WTC11 (cell line): Measurements from ENCODE around the gene KLHL12. TPM values are rescaled to one million over a fixed set of nuclear protein-coding genes. Genes with fewer than 3 reads are reported as not detected.
"Not testable (repeated sequence)": the region's sequence is repeated elsewhere in the genome, so short reads cannot be mapped to it uniquely, and the experiment has no call there.

Experiments
- ATAC-seq: fragments of 200-7000 bp; cut with Tn5 transposase; 2 replicates; pipeline ENCODE4 v1.10.0; 2021; ENCODE audit warnings: mild to moderate bottlenecking, moderate library complexity
- CTCF ChIA-PET: fragments of 300-600 bp; sonication (Branson Sonifier 250); formaldehyde crosslinking; loops from one replicate; lab custom pipeline; 2021; ENCODE audit warnings: antibody characterized with exemption; lab: Charles Lee
- POLR2A ChIA-PET: fragments of 350-600 bp; sonication (Branson Sonifier 250); formaldehyde crosslinking; loops from one replicate; lab custom pipeline; 2021; ENCODE audit warnings: antibody characterized with exemption; lab: Charles Lee
- DNase-seq: peaks from one replicate; pipeline ENCODE4 v3.0.0; 2021; ENCODE audit warnings: low spot score
- H3K27ac Mint-ChIP-seq: 2 replicates; pipeline ENCODE4 v1.8.0; 2021; ENCODE audit warnings: mixed read lengths
- H3K27me3 Mint-ChIP-seq: 2 replicates; pipeline ENCODE4 v1.8.0; 2021; ENCODE audit warnings: low read depth, mild to moderate bottlenecking, moderate library complexity, mixed read lengths
- H3K36me3 Mint-ChIP-seq: 2 replicates; pipeline ENCODE4 v1.8.0; 2021; ENCODE audit warnings: mixed read lengths
- H3K4me1 Mint-ChIP-seq: 2 replicates; pipeline ENCODE4 v1.8.0; 2022; ENCODE audit warnings: mixed read lengths
- H3K4me3 Mint-ChIP-seq: 2 replicates; pipeline ENCODE4 v1.8.0; 2021; ENCODE audit warnings: mild to moderate bottlenecking, moderate library complexity, mixed read lengths
- H3K9me3 Mint-ChIP-seq: 2 replicates; pipeline ENCODE4 v1.8.0; 2021; ENCODE audit warnings: mixed read lengths
- EMX1 ChIP-seq: fragments of 250-450 bp; sonication (Bioruptor Pico); IDR thresholded peaks from 2 replicates; pipeline ENCODE4 v1.8.0; 2021; ENCODE audit warnings: mild to moderate bottlenecking
- ESRRA ChIP-seq: sonication (generic); formaldehyde crosslinking; IDR thresholded peaks from 2 replicates; pipeline ENCODE4 v1.8.1; 2022; ENCODE audit warnings: mild to moderate bottlenecking, missing genetic modification reagents, borderline replicate concordance
- ETV6 ChIP-seq: sonication (generic); formaldehyde crosslinking; IDR thresholded peaks from 2 replicates; pipeline ENCODE4 v1.8.1; 2022; ENCODE audit warnings: mild to moderate bottlenecking, missing genetic modification reagents
- FOXK1 ChIP-seq: sonication (generic); formaldehyde crosslinking; IDR thresholded peaks from 2 replicates; pipeline ENCODE4 v1.8.0; 2022; ENCODE audit warnings: mild to moderate bottlenecking, moderate library complexity, missing genetic modification reagents
- FOXP1 ChIP-seq: sonication (generic); formaldehyde crosslinking; IDR thresholded peaks from 2 replicates; pipeline ENCODE4 v1.8.0; 2022; ENCODE audit warnings: missing genetic modification reagents, mild to moderate bottlenecking, moderate library complexity, borderline replicate concordance
- GRHL2 ChIP-seq: fragments of 250-450 bp; sonication (Bioruptor Pico); IDR thresholded peaks from 2 replicates; pipeline ENCODE4 v1.8.0; 2022; ENCODE audit warnings: mild to moderate bottlenecking, moderate library complexity; ENCODE audit not compliant: insufficient replicate concordance, severe bottlenecking
- HMGA2 ChIP-seq: fragments of 250-450 bp; sonication (Bioruptor Pico); IDR thresholded peaks from 2 replicates; pipeline ENCODE4 v1.4.0; 2021; ENCODE audit warnings: mild to moderate bottlenecking, moderate library complexity
- JUN ChIP-seq: sonication (generic); formaldehyde crosslinking; IDR thresholded peaks from 2 replicates; pipeline ENCODE4 v1.8.0; 2023; ENCODE audit warnings: mild to moderate bottlenecking, missing genetic modification reagents
- MYBL2 ChIP-seq: sonication (generic); formaldehyde crosslinking; IDR thresholded peaks from 2 replicates; pipeline ENCODE4 v1.8.1; 2023; ENCODE audit warnings: mild to moderate bottlenecking, moderate library complexity, missing genetic modification reagents
- NR2C2 ChIP-seq: sonication (generic); formaldehyde crosslinking; IDR thresholded peaks from 2 replicates; pipeline ENCODE4 v1.8.0; 2022; ENCODE audit warnings: mild to moderate bottlenecking, missing genetic modification reagents
- NR3C1 ChIP-seq: sonication (generic); formaldehyde crosslinking; conservative IDR thresholded peaks from 2 replicates; pipeline ENCODE4 v1.8.1; 2023; ENCODE audit warnings: low read depth, mild to moderate bottlenecking, missing genetic modification reagents
- SP1 ChIP-seq: sonication (generic); formaldehyde crosslinking; conservative IDR thresholded peaks from 2 replicates; pipeline ENCODE4 v1.8.1; 2022; ENCODE audit warnings: missing genetic modification reagents
- TP53 ChIP-seq: sonication (generic); formaldehyde crosslinking; IDR thresholded peaks from 2 replicates; pipeline ENCODE4 v1.8.1; 2023; ENCODE audit warnings: mild to moderate bottlenecking, missing genetic modification reagents
- ZNF263 ChIP-seq: sonication (generic); formaldehyde crosslinking; IDR thresholded peaks from 2 replicates; pipeline ENCODE4 v1.8.1; 2022; ENCODE audit warnings: low read depth, mild to moderate bottlenecking, moderate library complexity, missing genetic modification reagents
- total RNA-seq: library from RNA; stranded (reverse); gene quantifications from 3 replicates; pipeline ENCODE4 v1.2.3, GENCODE V29; 2021
- TF ChIP-seq, protein P1 (sequence below): sonication (generic); formaldehyde crosslinking; IDR thresholded peaks from 2 replicates; pipeline ENCODE4 v1.8.0; 2022; ENCODE audit warnings: mild to moderate bottlenecking, missing genetic modification reagents
- TF ChIP-seq, protein P2 (sequence below): sonication (generic); formaldehyde crosslinking; IDR thresholded peaks from 2 replicates; pipeline ENCODE4 v1.8.1; 2023; ENCODE audit warnings: mild to moderate bottlenecking, moderate library complexity, missing genetic modification reagents
- TF ChIP-seq, protein P3 (sequence below): sonication (generic); formaldehyde crosslinking; IDR thresholded peaks from 2 replicates; pipeline ENCODE4 v1.8.0; 2022; ENCODE audit warnings: mild to moderate bottlenecking, missing genetic modification reagents
- TF ChIP-seq, protein P4 (sequence below): sonication (generic); formaldehyde crosslinking; conservative IDR thresholded peaks from 2 replicates; pipeline ENCODE4 v1.8.1; 2023; ENCODE audit warnings: mild to moderate bottlenecking, low read depth, missing genetic modification reagents, moderate library complexity
- TF ChIP-seq, protein P5 (sequence below): sonication (generic); formaldehyde crosslinking; conservative IDR thresholded peaks from 2 replicates; pipeline ENCODE4 v1.8.1; 2022; ENCODE audit warnings: mild to moderate bottlenecking, missing genetic modification reagents
- TF ChIP-seq, protein P6 (sequence below): fragments of 250-450 bp; sonication (Bioruptor Pico); conservative IDR thresholded peaks from 2 replicates; pipeline ENCODE4 v1.9.0; 2021; ENCODE audit warnings: mild to moderate bottlenecking
- TF ChIP-seq, protein P7 (sequence below): sonication (generic); formaldehyde crosslinking; IDR thresholded peaks from 2 replicates; pipeline ENCODE4 v1.8.1; 2023; ENCODE audit warnings: mild to moderate bottlenecking, missing genetic modification reagents

KLHL12 gene
- total RNA-seq, 1 experiment from 2014 or later: 29.6 TPM

DNA sequence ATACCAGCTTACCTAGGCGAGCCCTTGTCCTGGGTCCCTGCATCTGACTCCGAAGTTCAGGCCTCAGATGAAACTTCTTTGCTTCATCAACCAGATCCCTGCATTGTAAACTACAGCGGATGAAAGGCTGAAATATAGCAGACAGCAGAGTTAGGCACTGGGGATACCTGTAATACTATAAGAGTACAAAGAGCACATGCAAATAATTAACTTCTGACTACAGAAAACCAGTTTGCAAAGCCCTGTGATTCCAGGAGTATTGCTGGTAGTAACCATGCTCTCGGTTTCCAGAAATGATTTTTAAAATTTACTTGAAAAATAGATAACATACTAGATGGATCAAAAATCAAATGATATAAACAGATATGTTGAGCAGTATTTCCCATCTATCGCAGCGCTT lies 18.0 kb downstream of the KLHL12 start:
- Mint-ChIP-seq H3K27me3 (no peaks in the 10 kb centered on the region), H3K4me3 (no peak overlapping the region), H3K36me3 (peaks cover 41% of the 10 kb centered on the region), H3K9me3 (no peaks in the 10 kb centered on the region), H3K27ac (no peak overlapping the region), H3K4me1 (no peaks in the 10 kb centered on the region)
- ATAC-seq: no peak
- TF ChIP-seq, protein P1, sequence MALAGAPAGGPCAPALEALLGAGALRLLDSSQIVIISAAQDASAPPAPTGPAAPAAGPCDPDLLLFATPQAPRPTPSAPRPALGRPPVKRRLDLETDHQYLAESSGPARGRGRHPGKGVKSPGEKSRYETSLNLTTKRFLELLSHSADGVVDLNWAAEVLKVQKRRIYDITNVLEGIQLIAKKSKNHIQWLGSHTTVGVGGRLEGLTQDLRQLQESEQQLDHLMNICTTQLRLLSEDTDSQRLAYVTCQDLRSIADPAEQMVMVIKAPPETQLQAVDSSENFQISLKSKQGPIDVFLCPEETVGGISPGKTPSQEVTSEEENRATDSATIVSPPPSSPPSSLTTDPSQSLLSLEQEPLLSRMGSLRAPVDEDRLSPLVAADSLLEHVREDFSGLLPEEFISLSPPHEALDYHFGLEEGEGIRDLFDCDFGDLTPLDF (CRISPR knock-in tag): no peak
- TF ChIP-seq ESRRA (CRISPR knock-in tag) (no peak), NR3C1 (CRISPR knock-in tag) (no peak), GRHL2 (CRISPR knock-in tag) (no peak), HMGA2 (no peak), NR2C2 (no peak), ETV6 (CRISPR knock-in tag) (no peak), JUN (no peak)
- TF ChIP-seq, protein P2, sequence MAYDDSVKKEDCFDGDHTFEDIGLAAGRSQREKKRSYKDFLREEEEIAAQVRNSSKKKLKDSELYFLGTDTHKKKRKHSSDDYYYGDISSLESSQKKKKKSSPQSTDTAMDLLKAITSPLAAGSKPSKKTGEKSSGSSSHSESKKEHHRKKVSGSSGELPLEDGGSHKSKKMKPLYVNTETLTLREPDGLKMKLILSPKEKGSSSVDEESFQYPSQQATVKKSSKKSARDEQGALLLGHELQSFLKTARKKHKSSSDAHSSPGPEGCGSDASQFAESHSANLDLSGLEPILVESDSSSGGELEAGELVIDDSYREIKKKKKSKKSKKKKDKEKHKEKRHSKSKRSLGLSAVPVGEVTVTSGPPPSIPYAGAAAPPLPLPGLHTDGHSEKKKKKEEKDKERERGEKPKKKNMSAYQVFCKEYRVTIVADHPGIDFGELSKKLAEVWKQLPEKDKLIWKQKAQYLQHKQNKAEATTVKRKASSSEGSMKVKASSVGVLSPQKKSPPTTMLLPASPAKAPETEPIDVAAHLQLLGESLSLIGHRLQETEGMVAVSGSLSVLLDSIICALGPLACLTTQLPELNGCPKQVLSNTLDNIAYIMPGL (CRISPR knock-in tag): no peak
- TF ChIP-seq, protein P3, sequence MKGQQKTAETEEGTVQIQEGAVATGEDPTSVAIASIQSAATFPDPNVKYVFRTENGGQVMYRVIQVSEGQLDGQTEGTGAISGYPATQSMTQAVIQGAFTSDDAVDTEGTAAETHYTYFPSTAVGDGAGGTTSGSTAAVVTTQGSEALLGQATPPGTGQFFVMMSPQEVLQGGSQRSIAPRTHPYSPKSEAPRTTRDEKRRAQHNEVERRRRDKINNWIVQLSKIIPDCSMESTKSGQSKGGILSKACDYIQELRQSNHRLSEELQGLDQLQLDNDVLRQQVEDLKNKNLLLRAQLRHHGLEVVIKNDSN (CRISPR knock-in tag): no peak
- TF ChIP-seq, protein P4, sequence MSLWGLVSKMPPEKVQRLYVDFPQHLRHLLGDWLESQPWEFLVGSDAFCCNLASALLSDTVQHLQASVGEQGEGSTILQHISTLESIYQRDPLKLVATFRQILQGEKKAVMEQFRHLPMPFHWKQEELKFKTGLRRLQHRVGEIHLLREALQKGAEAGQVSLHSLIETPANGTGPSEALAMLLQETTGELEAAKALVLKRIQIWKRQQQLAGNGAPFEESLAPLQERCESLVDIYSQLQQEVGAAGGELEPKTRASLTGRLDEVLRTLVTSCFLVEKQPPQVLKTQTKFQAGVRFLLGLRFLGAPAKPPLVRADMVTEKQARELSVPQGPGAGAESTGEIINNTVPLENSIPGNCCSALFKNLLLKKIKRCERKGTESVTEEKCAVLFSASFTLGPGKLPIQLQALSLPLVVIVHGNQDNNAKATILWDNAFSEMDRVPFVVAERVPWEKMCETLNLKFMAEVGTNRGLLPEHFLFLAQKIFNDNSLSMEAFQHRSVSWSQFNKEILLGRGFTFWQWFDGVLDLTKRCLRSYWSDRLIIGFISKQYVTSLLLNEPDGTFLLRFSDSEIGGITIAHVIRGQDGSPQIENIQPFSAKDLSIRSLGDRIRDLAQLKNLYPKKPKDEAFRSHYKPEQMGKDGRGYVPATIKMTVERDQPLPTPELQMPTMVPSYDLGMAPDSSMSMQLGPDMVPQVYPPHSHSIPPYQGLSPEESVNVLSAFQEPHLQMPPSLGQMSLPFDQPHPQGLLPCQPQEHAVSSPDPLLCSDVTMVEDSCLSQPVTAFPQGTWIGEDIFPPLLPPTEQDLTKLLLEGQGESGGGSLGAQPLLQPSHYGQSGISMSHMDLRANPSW: no peak
- TF ChIP-seq, protein P5, sequence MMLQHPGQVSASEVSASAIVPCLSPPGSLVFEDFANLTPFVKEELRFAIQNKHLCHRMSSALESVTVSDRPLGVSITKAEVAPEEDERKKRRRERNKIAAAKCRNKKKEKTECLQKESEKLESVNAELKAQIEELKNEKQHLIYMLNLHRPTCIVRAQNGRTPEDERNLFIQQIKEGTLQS (CRISPR knock-in tag): no peak
- CTCF ChIA-PET: no interaction called here
- DNase-seq: no peak
- POLR2A ChIA-PET: no interaction called here

DNA sequence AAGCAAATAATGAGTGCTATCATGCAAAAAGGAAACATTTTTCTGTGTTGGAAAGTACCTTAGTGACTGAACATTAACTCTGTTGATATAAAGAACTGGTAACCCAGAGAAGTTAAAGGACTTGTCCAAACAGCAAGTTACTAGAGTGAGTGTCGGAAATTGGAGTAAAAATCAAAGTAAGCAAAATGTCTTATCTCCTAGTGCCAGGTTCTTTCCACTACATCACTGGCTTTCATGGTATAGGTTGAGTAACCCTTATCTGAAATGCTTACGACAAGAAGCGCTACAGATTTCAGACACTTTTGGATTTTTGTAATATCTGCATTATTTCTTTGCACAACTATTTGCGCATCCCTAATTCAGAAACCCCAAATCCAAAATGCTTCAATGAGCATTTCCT lies 21.7 kb downstream of the KLHL12 start:
- no peak for ATAC-seq
- Mint-ChIP-seq H3K27me3 (no peaks in the 10 kb centered on the region), H3K27ac (no peak overlapping the region), H3K36me3 (peaks cover 25% of the 10 kb centered on the region), H3K4me1 (no peaks in the 10 kb centered on the region), H3K4me3 (no peak overlapping the region), H3K9me3 (no peaks in the 10 kb centered on the region)
- no peak for TF ChIP-seq TP53 (CRISPR knock-in tag)
- TF ChIP-seq HMGA2: no peak
- no peak for TF ChIP-seq ZNF263 (CRISPR knock-in tag)
- TF ChIP-seq FOXK1 (CRISPR knock-in tag): no peak
- TF ChIP-seq EMX1 (CRISPR knock-in tag): no peak
- no peak for TF ChIP-seq MYBL2 (CRISPR knock-in tag)
- TF ChIP-seq SP1 (CRISPR knock-in tag): no peak
- no peak for TF ChIP-seq FOXP1 (CRISPR knock-in tag)
- TF ChIP-seq, protein P5 (CRISPR knock-in tag): no peak
- TF ChIP-seq, protein P6, sequence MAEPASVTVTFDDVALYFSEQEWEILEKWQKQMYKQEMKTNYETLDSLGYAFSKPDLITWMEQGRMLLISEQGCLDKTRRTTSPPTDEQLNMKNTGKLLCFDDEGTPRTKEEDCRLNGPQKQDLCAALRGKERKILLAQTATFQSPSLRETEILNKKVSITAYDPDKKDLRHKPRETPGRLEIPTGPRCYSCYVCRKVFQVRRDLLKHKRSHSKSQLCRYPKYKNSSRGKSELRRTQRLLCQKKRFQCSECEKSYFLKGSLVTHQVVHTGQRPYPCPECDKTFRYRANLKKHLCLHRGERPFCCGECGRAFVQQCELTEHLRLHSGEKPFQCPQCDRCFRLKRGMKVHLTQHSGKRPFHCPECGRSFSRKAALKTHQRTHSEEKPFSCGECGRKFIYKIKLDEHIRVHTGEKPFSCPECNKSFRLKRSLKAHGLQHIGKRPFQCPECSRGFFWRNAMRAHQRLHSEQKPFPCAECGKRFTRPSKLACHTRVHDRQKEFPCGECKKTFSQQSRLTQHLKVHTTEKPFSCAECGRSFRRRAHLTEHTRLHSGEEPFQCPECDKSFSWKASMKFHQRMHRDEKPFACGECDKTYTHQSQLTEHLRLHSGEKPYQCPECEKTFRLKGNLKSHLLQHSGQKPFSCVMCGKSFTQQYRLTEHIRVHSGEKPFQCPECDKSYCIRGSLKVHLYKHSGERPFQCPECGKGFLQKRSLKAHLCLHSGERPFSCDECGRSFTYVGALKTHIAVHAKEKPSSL: no peak
- TF ChIP-seq, protein P7, sequence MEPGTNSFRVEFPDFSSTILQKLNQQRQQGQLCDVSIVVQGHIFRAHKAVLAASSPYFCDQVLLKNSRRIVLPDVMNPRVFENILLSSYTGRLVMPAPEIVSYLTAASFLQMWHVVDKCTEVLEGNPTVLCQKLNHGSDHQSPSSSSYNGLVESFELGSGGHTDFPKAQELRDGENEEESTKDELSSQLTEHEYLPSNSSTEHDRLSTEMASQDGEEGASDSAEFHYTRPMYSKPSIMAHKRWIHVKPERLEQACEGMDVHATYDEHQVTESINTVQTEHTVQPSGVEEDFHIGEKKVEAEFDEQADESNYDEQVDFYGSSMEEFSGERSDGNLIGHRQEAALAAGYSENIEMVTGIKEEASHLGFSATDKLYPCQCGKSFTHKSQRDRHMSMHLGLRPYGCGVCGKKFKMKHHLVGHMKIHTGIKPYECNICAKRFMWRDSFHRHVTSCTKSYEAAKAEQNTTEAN (CRISPR knock-in tag): no peak
- ChIA-PET POLR2A (interaction anchor here (0.5 kb wide), 1 partner anchor 32 kb away, joined by 3 read pairs; no protein-coding TSS in a partner anchor), CTCF (no interaction called here)
- DNase-seq: no peak

DNA sequence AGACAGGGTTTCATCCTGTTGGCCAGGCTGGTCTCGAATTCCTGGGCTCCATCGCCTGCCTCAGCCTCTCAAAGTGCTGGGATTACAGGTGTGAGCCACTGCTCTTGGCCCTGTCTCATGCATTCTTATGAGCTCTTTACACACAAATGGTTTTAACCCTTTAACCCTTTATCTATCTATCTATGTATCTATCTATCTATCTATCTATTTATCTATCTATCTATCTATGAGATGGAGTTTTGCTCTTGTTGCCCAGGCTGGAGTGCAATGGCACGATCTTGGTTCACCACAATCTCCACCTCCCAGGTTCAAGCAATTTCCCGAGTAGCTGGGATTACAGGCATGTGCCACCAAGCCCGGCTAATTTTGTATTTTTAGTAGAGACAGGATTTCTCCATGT lies 23.2 kb downstream of the KLHL12 start:
- H3K4me3 Mint-ChIP-seq, H3K9me3 Mint-ChIP-seq, H3K4me1 Mint-ChIP-seq, H3K27ac Mint-ChIP-seq, DNase-seq, H3K27me3 Mint-ChIP-seq, POLR2A ChIA-PET, ATAC-seq: not testable (repeated sequence)
- CTCF ChIA-PET: interaction anchor here (0.7 kb wide), 1 partner anchor 180 kb away, joined by 3 read pairs; no protein-coding TSS in a partner anchor
- peaks cover 12% of the 10 kb centered on the region for H3K36me3 Mint-ChIP-seq
